ENCODE results near the gene CHMP1A. TPM values are rescaled to one million over a fixed set of nuclear protein-coding genes. Genes with fewer than 3 reads are reported as not detected.

CHMP1A gene
- 60.1 and 81.9 TPM in 2 replicates for total RNA-seq (2014; rRNA removed; shearing (Covaris generic))
- polyA plus RNA-seq (2016; fragmentation: Nextera tagmentation; extraction: Ambion mirVana), result 42.3 TPM in 2 replicates
- long read RNA-seq, partial matches to known transcripts, result 1 of 61 reads
- long read RNA-seq, other reads (novel, unspliced or antisense), result 59 of 61 reads

- ATAC-seq, result peak; percentile 91
- peak; percentile 91 for DNase-seq (ENCODE audit: low spot score)
- Histone ChIP-seq H3K4me1 (ENCODE audit: insufficient read depth) (peaks cover 7% of the 10 kb centered on the region; the same call in 1 of the 2 replicates), H4K20me1 (replicated peaks; ENCODE audit: insufficient read depth) (peaks cover 4% of the 10 kb centered on the region; the same call in 1 of the 2 replicates), H2AFZ (peak within 1 kb of the TSS; percentile 98), H3K4me2 (peak within 1 kb of the TSS; percentile 98), H3K9me2 (ENCODE audit: insufficient read depth) (no peaks in the 10 kb centered on the region), H3K27me3 (ENCODE audit: insufficient read depth) (no peaks in the 10 kb centered on the region), H3K27ac (ENCODE audit: low read depth) (no peak within 1 kb of the TSS), H3K36me3 (ENCODE audit: insufficient read depth) (peaks cover 12% of the 10 kb centered on the region), H3K79me2 (replicated peaks; ENCODE audit: insufficient read depth) (peaks cover 49% of the 10 kb centered on the region), H3K4me3 (peak within 1 kb of the TSS; percentile 95), H3F3A (replicated peaks; ENCODE audit: low read depth) (no peaks in the 10 kb centered on the region)
- H3K27ac Mint-ChIP-seq, result peak within 1 kb of the TSS; percentile 77
- H3K36me3 Mint-ChIP-seq (ENCODE audit: low read depth), result peaks cover 41% of the 10 kb centered on the region
- H3K4me3 Mint-ChIP-seq, result peak within 1 kb of the TSS; percentile 90
- peaks cover 6% of the 10 kb centered on the region for H3K27me3 Mint-ChIP-seq (ENCODE audit: insufficient read depth, low read depth, poor library complexity)
- TF ChIP-seq EZH2 (IDR thresholded peaks at IDR 0.05; ENCODE audit: low read depth, unreplicated experiment) (no peak), POLR2AphosphoS5 (IDR thresholded peaks at IDR 0.05; ENCODE audit: low read depth) (peak; percentile 77), CREB1 (CRISPR knock-in tag; IDR thresholded peaks at IDR 0.05; ENCODE audit: low read depth) (peak; percentile 37; the same call in 1 of the 2 replicates)
- TF ChIP-seq, protein P1, sequence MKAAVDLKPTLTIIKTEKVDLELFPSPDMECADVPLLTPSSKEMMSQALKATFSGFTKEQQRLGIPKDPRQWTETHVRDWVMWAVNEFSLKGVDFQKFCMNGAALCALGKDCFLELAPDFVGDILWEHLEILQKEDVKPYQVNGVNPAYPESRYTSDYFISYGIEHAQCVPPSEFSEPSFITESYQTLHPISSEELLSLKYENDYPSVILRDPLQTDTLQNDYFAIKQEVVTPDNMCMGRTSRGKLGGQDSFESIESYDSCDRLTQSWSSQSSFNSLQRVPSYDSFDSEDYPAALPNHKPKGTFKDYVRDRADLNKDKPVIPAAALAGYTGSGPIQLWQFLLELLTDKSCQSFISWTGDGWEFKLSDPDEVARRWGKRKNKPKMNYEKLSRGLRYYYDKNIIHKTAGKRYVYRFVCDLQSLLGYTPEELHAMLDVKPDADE (IDR thresholded peaks at IDR 0.05), result 0 out of 2 replicates have a peak, but pooled peaks have one; percentile 10
- no peaks in the 10 kb centered on the region for H3K9me3 Mint-ChIP-seq
- peaks cover 8% of the 10 kb centered on the region for H3K4me1 Mint-ChIP-seq
These were observed at the start of gene CHMP1A, which contains the start of gene SPATA33 for GRCh38 chr16:89657442-89658220. CHMP1A (minus strand) TSS chr16:89657708; CDS start chr16:89657588, 120 bp downstream. SPATA33 (plus strand) TSS chr16:89657836; CDS start chr16:89657912, 76 bp downstream.

DNA sequence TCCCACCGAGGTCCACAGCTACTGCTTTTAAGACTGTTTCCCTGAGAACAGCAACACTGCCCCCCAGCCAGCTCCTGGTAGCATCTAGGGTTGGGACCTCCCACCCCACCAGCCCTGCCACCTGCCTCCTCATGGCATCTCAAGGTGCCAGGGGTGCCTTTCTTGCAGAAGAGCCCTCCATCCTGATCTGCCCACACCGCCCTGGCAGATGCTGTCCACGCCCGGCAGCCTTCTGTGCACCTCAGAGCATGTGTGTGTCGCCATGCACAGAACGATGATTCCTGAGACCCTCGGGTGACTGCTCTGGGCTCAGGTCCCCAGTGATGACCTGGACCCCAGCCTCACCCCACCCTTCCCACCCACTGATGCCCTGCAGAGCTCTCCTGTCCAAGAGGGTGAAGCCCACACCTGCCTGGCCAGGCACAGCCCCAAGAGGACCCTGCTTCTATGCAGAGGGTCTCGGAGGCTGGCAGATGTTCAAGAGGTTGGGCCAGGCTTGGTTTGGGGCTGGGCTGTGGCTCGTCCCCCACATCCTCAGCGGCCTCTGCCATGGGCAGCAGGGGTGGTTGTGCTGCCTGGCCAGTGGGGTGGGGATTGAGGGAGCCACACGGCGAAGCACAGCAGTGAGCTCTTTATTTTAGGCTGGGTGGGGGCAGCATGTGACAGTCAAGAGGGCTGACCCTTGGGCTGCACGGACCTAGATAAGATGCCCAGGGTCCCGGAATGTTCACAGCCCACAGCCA lies 49.2 kb upstream of the CHMP1A start:
- Histone ChIP-seq H3F3A (replicated peaks; ENCODE audit: low read depth) (0 out of 2 replicates have a peak, but pooled peaks cover 8% of the 10 kb centered on the region), H3K9me2 (ENCODE audit: insufficient read depth) (no peaks in the 10 kb centered on the region), H3K79me2 (replicated peaks; ENCODE audit: insufficient read depth) (no peaks in the 10 kb centered on the region), H2AFZ (peak overlapping the region; percentile 72; the same call in 1 of the 2 replicates), H3K36me3 (ENCODE audit: insufficient read depth) (no peaks in the 10 kb centered on the region), H3K27me3 (ENCODE audit: insufficient read depth) (peaks cover 23% of the 10 kb centered on the region; the same call in 1 of the 2 replicates), H3K27ac (ENCODE audit: low read depth) (no peak overlapping the region), H3K4me2 (peak overlapping the region; percentile 52; the same call in 1 of the 2 replicates), H4K20me1 (replicated peaks; ENCODE audit: insufficient read depth) (no peaks in the 10 kb centered on the region), H3K4me3 (no peak overlapping the region), H3K4me1 (ENCODE audit: insufficient read depth) (peaks cover 12% of the 10 kb centered on the region)
- TF ChIP-seq STAT1 (IDR thresholded peaks at IDR 0.05; ENCODE audit: unreplicated experiment), result no peak
- TF ChIP-seq ZNF331 (CRISPR knock-in tag; IDR thresholded peaks at IDR 0.05; ENCODE audit: low read depth), result no peak
- no peak for TF ChIP-seq JUNB (IDR thresholded peaks at IDR 0.05; ENCODE audit: unreplicated experiment)
- TF ChIP-seq ZNF114 (CRISPR knock-in tag; IDR thresholded peaks at IDR 0.05), result no peak
- TF ChIP-seq, protein P2, sequence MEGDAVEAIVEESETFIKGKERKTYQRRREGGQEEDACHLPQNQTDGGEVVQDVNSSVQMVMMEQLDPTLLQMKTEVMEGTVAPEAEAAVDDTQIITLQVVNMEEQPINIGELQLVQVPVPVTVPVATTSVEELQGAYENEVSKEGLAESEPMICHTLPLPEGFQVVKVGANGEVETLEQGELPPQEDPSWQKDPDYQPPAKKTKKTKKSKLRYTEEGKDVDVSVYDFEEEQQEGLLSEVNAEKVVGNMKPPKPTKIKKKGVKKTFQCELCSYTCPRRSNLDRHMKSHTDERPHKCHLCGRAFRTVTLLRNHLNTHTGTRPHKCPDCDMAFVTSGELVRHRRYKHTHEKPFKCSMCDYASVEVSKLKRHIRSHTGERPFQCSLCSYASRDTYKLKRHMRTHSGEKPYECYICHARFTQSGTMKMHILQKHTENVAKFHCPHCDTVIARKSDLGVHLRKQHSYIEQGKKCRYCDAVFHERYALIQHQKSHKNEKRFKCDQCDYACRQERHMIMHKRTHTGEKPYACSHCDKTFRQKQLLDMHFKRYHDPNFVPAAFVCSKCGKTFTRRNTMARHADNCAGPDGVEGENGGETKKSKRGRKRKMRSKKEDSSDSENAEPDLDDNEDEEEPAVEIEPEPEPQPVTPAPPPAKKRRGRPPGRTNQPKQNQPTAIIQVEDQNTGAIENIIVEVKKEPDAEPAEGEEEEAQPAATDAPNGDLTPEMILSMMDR (conservative IDR thresholded peaks at IDR 0.05; ENCODE audit: low read depth in 2 of 2), result no peak
- H3K27ac Mint-ChIP-seq, result no peak overlapping the region
- DNase-seq (ENCODE audit: low spot score) (no peak), ATAC-seq (no peak)
- H3K9me3 Mint-ChIP-seq, result no peaks in the 10 kb centered on the region
- H3K4me3 Mint-ChIP-seq, result 0 out of 3 replicates have a peak overlapping the region, but pooled peaks have one; percentile 50
- peaks cover 35% of the 10 kb centered on the region for H3K27me3 Mint-ChIP-seq (ENCODE audit: insufficient read depth, low read depth, poor library complexity)
- no peaks in the 10 kb centered on the region for H3K36me3 Mint-ChIP-seq (ENCODE audit: low read depth)
- H3K4me1 Mint-ChIP-seq, result peaks cover 13% of the 10 kb centered on the region

Data from GM23338 (cell line).